B cell (primary cell): ENCODE data around the gene PVALEF. TPM values are rescaled to one million over a fixed set of nuclear protein-coding genes. Genes with fewer than 3 reads are reported as not detected.

Experiments
- ATAC-seq: fragments of 200-7000 bp; cut with Tn5 transposase; one replicate; pipeline ENCODE4 v1.10.0; 2021; ENCODE audit warnings: low read depth, mild to moderate bottlenecking, moderate number of reproducible peaks, moderate library complexity
- CTCF ChIA-PET: fragments of 350-600 bp; sonication (Branson Sonifier 250); formaldehyde crosslinking; loops from one replicate; lab custom pipeline; 2021; ENCODE audit warnings: antibody characterized with exemption, inconsistent platforms; lab: Charles Lee
- POLR2A ChIA-PET: fragments of 350-600 bp; sonication (Branson Sonifier 250); formaldehyde crosslinking; loops from one replicate; lab custom pipeline; 2021; ENCODE audit warnings: antibody characterized with exemption; lab: Charles Lee
- DNase-seq: peaks from one replicate; pipeline ENCODE4 v3.0.0; 2013
- H2AFZ ChIP-seq: 2 replicates; pipeline ENCODE4 v1.6.1; 2012; ENCODE audit warnings: mild to moderate bottlenecking, low read depth, low read length; ENCODE audit not compliant: insufficient read depth, poor library complexity, severe bottlenecking
- H3K27ac ChIP-seq, 2 donors: 1 replicate in 1 of 2; 2 replicates in 1 of 2; pipeline ENCODE4 v1.5.1; 2012 to 2013; ENCODE audit warnings: low read length in 2 of 2, mild to moderate bottlenecking in 2 of 2, moderate library complexity in 1 of 2
- H3K27me3 ChIP-seq, 4 experiments: fragments of 200-600 bp in 1 of 4; sonication (generic) in 1 of 4; replicated peaks in 1 of 4; 1 replicate in 2 of 4; 2 replicates in 2 of 4; pipeline versions ENCODE4 v1.6.1 to v1.7.0; 2013 to 2016; ENCODE audit warnings: low read length in 3 of 4, mild to moderate bottlenecking in 2 of 4, mixed read lengths in 1 of 4, moderate library complexity in 1 of 4; ENCODE audit not compliant: insufficient read depth in 4 of 4, control insufficient read depth in 3 of 4; ENCODE audit errors: control extremely low read depth in 1 of 4
- H3K36me3 ChIP-seq, 2 experiments: replicated peaks in 1 of 2; 1 replicate in 1 of 2; 2 replicates in 1 of 2; pipeline versions ENCODE4 v1.6.1 to v1.7.1; 2013; ENCODE audit warnings: low read length in 1 of 2; ENCODE audit not compliant: insufficient read depth in 2 of 2, control insufficient read depth in 1 of 2; ENCODE audit errors: control extremely low read depth in 1 of 2, extremely low read depth in 1 of 2
- H3K4me1 ChIP-seq, 2 donors: fragments of 200-600 bp in 1 of 2; sonication (generic) in 1 of 2; 1 replicate in 1 of 2; 2 replicates in 1 of 2; pipeline versions ENCODE4 v1.5.1 to v1.6.1; 2013 to 2017; ENCODE audit warnings: low read length in 2 of 2; ENCODE audit not compliant: control insufficient read depth in 2 of 2, insufficient read depth in 2 of 2
- H3K4me2 ChIP-seq: replicated peaks from 2 replicates; pipeline ENCODE3; 2012; ENCODE audit warnings: mild to moderate bottlenecking, low read depth, low read length; ENCODE audit not compliant: poor library complexity, severe bottlenecking
- H3K4me3 ChIP-seq, 5 experiments: fragments of 200-600 bp in 1 of 5; sonication (generic) in 1 of 5; 1 replicate in 3 of 5; 2 replicates in 2 of 5; pipeline versions ENCODE4 v1.5.1 to v1.7.0; 2011 to 2016; ENCODE audit warnings: low read length in 4 of 5, mild to moderate bottlenecking in 4 of 5, low read depth in 2 of 5, control low read depth in 1 of 5, moderate library complexity in 1 of 5; ENCODE audit not compliant: insufficient read depth in 1 of 5; ENCODE audit errors: control extremely low read depth in 1 of 5, extremely low read depth in 1 of 5
- H3K79me2 ChIP-seq: fragments of 200-600 bp; sonication (generic); one replicate; pipeline ENCODE4 v1.6.0; 2016; ENCODE audit warnings: low read length; ENCODE audit not compliant: control insufficient read depth, insufficient read depth
- H3K9ac ChIP-seq: fragments of 200-600 bp; sonication (generic); 2 replicates; pipeline ENCODE4 v1.6.1; 2017; ENCODE audit warnings: mild to moderate bottlenecking, low read length, moderate library complexity
- H3K9me3 ChIP-seq, 3 donors: one replicate each; pipeline versions ENCODE4 v1.6.1 to v1.7.1; 2013; ENCODE audit warnings: low read length in 2 of 3; ENCODE audit not compliant: control insufficient read depth in 2 of 3, insufficient read depth in 1 of 3; ENCODE audit errors: control extremely low read depth in 1 of 3
- H4K20me1 ChIP-seq: 2 replicates; pipeline ENCODE4 v1.6.0; 2012; ENCODE audit warnings: mild to moderate bottlenecking, low read length; ENCODE audit not compliant: insufficient read depth, control insufficient read depth, poor library complexity, severe bottlenecking
- H3K27ac Mint-ChIP-seq: one replicate; pipeline ENCODE4 v1.8.0; 2021; ENCODE audit warnings: mixed read lengths
- H3K27me3 Mint-ChIP-seq: one replicate; pipeline ENCODE4 v1.8.0; 2021; ENCODE audit warnings: mixed read lengths
- H3K4me1 Mint-ChIP-seq: one replicate; pipeline ENCODE4 v1.8.0; 2021; ENCODE audit warnings: mixed read lengths
- H3K4me3 Mint-ChIP-seq: one replicate; pipeline ENCODE4 v1.8.0; 2021; ENCODE audit warnings: mixed read lengths
- H3K9me3 Mint-ChIP-seq: one replicate; pipeline ENCODE4 v1.8.0; 2022; ENCODE audit warnings: mixed read lengths; ENCODE audit not compliant: insufficient read depth
- CTCF ChIP-seq: fragments of 200-600 bp; IDR thresholded peaks from one replicate; pipeline ENCODE4 v1.8.0; 2022; ENCODE audit warnings: antibody characterized with exemption, mild to moderate bottlenecking
- EZH2 ChIP-seq: IDR thresholded peaks from 2 replicates; pipeline ENCODE4 v1.6.1; 2012; ENCODE audit warnings: borderline replicate concordance, low read depth, mild to moderate bottlenecking, moderate library complexity, low read length; ENCODE audit not compliant: insufficient read depth, poor library complexity, severe bottlenecking
- WGBS: methylation state at CpG from one replicate; pipeline ENCODE4 v1.1.5; 2013; ENCODE audit warnings: missing lambda C conversion rate; ENCODE audit not compliant: insufficient coverage; 5-methylcytosine and 5-hydroxymethylcytosine counted together
- intact Hi-C: fragments of 100-400 bp; cut with micrococcal nuclease; formaldehyde crosslinking; loops from one replicate; pipeline ENCODE4 v1.10.0; 2022
- polyA plus RNA-seq: library from polyadenylated mRNA; depleted of rRNA; stranded (reverse); fragments of >200 nt; gene quantifications from 2 replicates; pipeline ENCODE4 v1.2.3, GENCODE V29; 2012
- total RNA-seq, 2 donors: library from RNA; stranded (reverse); fragments of 120-200 nt in 1 of 2; gene quantifications; 1 replicate in 1 of 2; 2 replicates in 1 of 2; pipeline versions ENCODE4 v1.2.3 to v1.2.4, GENCODE V29; 2013 to 2022

PVALEF gene
- total and polyA plus RNA-seq, 2 donors (not counting 1 experiment from before 2014, with no cell fraction given) = not detected

DNA sequence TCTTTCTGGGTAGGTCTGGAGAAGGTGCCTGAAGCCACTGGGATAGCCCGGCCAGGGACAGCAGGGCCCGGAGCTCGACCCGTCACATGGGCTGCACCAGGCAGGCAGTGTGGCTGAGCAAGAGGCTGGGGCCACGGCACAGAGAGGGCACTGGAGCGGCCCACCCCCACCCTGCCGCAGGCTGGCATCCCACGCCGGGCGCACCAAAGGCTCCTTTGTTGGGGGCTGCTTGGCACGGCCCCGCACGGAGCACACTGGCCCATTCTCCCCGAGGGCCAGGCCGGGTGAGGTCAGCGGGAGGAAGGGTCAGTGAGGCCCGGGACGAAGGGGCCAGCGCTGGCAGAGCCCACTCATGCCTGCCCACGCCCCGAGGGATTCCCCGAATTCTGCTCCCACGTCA is 36.5 kb upstream of the PVALEF start:
- no peaks in the 10 kb centered on the region for H3K9me3 Mint-ChIP-seq
- Histone ChIP-seq H3K27me3 (no peaks in the 10 kb centered on the region), H3K9ac (no peak overlapping the region), H3K79me2 (no peaks in the 10 kb centered on the region), H3K4me2 (no peak overlapping the region), H2AFZ (no peak overlapping the region), H3K4me3 (no peak overlapping the region), H3K27ac (no peak overlapping the region), H4K20me1 (no peaks in the 10 kb centered on the region), H3K36me3 (no peaks in the 10 kb centered on the region), H3K4me1 (no peaks in the 10 kb centered on the region), H3K9me3 (no peaks in the 10 kb centered on the region)
- 93% methylated on average over 23 of the region's 23 CpGs for WGBS
- H3K4me3 Mint-ChIP-seq = no peak overlapping the region
- ChIA-PET CTCF (no interaction called here), POLR2A (no interaction called here)
- no peak for TF ChIP-seq CTCF
- no peak for TF ChIP-seq EZH2
- intact Hi-C loops = no loop called here
- DNase-seq (no peak), ATAC-seq (no peak)
- no peaks in the 10 kb centered on the region for H3K4me1 Mint-ChIP-seq
- no peak overlapping the region for H3K27ac Mint-ChIP-seq
- H3K27me3 Mint-ChIP-seq = no peaks in the 10 kb centered on the region

DNA sequence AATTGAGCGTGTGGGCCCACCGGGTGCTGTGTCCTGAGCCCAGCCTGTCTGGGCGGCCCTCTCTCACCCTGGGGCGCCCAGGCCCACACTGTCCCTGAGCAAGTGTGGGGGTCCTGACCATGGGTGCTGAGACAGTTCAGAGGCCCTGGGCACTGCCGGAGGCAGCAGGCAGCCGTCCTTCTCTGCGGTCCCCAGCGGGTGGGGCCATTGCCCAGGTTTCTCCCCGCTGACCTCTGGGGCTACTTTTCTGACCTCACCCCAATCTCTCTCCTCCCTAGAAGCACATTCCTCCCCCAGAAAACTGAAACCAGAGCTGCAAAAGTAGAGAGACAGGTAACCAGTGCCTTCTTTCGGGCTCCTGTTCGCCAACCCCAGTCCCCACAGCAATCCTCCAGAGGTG is 36.0 kb upstream of the PVALEF start:
- Histone ChIP-seq H3K4me3 (no peak overlapping the region), H2AFZ (no peak overlapping the region), H4K20me1 (no peaks in the 10 kb centered on the region), H3K27ac (no peak overlapping the region), H3K36me3 (no peaks in the 10 kb centered on the region), H3K9ac (no peak overlapping the region), H3K4me1 (no peaks in the 10 kb centered on the region), H3K9me3 (no peaks in the 10 kb centered on the region), H3K27me3 (no peaks in the 10 kb centered on the region), H3K79me2 (no peaks in the 10 kb centered on the region), H3K4me2 (no peak overlapping the region)
- H3K9me3 Mint-ChIP-seq = no peaks in the 10 kb centered on the region
- TF ChIP-seq CTCF (no peak), EZH2 (no peak)
- H3K27me3 Mint-ChIP-seq = no peaks in the 10 kb centered on the region
- no peaks in the 10 kb centered on the region for H3K4me1 Mint-ChIP-seq
- ChIA-PET CTCF (no interaction called here), POLR2A (no interaction called here)
- no peak overlapping the region for H3K4me3 Mint-ChIP-seq
- DNase-seq (no peak), ATAC-seq (no peak)
- intact Hi-C loops = no loop called here
- 95% methylated on average over 11 of the region's 11 CpGs for WGBS
- H3K27ac Mint-ChIP-seq = no peak overlapping the region
